ENCODE results near the gene PRLH.

DNA sequence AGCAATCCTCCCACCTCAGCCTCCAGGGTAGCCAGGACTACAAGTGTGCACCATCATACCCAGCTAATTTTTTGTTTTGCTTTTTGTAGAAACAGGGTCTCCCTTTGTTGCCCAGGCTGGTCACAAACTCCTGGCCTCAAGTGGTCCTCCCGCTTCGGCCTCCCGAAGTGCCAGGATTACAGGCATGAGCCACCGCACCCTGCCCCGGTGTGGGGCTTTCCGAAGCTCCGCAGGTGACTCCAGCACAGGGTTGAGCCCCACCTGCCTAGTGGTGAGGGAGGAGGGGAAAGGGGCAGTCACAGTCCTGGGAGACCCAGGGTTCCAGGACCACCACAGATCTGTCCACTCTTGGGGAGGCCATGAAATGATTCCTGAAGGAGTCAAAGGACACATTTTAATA is 5.2 kb downstream of the PRLH start:
- TF ChIP-seq SETDB1 (CRISPR knock-in tag; IDR thresholded peaks at IDR 0.05; ENCODE audit: borderline replicate concordance): no peak
- no peak for TF ChIP-seq RELA (CRISPR knock-in tag; IDR thresholded peaks at IDR 0.05)
- TF ChIP-seq, protein P1, sequence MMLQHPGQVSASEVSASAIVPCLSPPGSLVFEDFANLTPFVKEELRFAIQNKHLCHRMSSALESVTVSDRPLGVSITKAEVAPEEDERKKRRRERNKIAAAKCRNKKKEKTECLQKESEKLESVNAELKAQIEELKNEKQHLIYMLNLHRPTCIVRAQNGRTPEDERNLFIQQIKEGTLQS (CRISPR knock-in tag; IDR thresholded peaks at IDR 0.05): no peak
- TF ChIP-seq JUND (CRISPR knock-in tag; IDR thresholded peaks at IDR 0.05): no peak
- no peak for TF ChIP-seq CREM (IDR thresholded peaks at IDR 0.05)
- no peak for TF ChIP-seq CREM (CRISPR knock-in tag; IDR thresholded peaks at IDR 0.05)
- no peak for TF ChIP-seq HNRNPH1 (optimal IDR thresholded peaks at IDR 0.05; ENCODE audit: low read depth, low read length)
- TF ChIP-seq BCL6 (CRISPR knock-in tag; IDR thresholded peaks at IDR 0.05): no peak
- TF ChIP-seq ZNF160 (CRISPR knock-in tag; IDR thresholded peaks at IDR 0.05): no peak
- no peak for TF ChIP-seq ZNF292 (CRISPR knock-in tag; IDR thresholded peaks at IDR 0.05; ENCODE audit: borderline replicate concordance, low read depth)
- no peak for TF ChIP-seq CTCF (CRISPR knock-in tag; IDR thresholded peaks at IDR 0.05)
- TF ChIP-seq ZZZ3 (CRISPR knock-in tag; IDR thresholded peaks at IDR 0.05; ENCODE audit: borderline replicate concordance): no peak
- TF ChIP-seq ZNF331 (CRISPR knock-in tag; IDR thresholded peaks at IDR 0.05): no peak
- TF ChIP-seq SMARCC2 (IDR thresholded peaks at IDR 0.05): no peak
- no peak for TF ChIP-seq TOPORS (CRISPR knock-in tag; IDR thresholded peaks at IDR 0.05)
